Measurements from ENCODE around the gene RABL3. TPM values are rescaled to one million over a fixed set of nuclear protein-coding genes. Genes with fewer than 3 reads are reported as not detected.

RABL3 gene
- total RNA-seq, 1 donor from 2014 or later, result 12.6 TPM

- Mint-ChIP-seq H3K4me3 (ENCODE audit: unreplicated experiment) (no peak overlapping the region), H3K27ac (ENCODE audit: unreplicated experiment) (no peak overlapping the region), H3K27me3 (ENCODE audit: unreplicated experiment) (no peaks in the 10 kb centered on the region), H3K4me1 (ENCODE audit: low read depth, unreplicated experiment) (no peaks in the 10 kb centered on the region), H3K36me3 (ENCODE audit: unreplicated experiment) (peaks cover 18% of the 10 kb centered on the region), H3K9me3 (ENCODE audit: unreplicated experiment) (peaks cover 6% of the 10 kb centered on the region)
- TF ChIP-seq CTCF (IDR thresholded peaks at IDR 0.05; ENCODE audit: partially characterized antibody, unreplicated experiment), result no peak
- no peak for DNase-seq
Observed at GRCh38 chr3:120659834-120660233, 82.5 kb downstream of the RABL3 start.

- H3K4me3 Mint-ChIP-seq (ENCODE audit: unreplicated experiment), result no peak overlapping the region
- H3K9me3 Mint-ChIP-seq (ENCODE audit: unreplicated experiment), result peaks cover 6% of the 10 kb centered on the region
- TF ChIP-seq CTCF (IDR thresholded peaks at IDR 0.05; ENCODE audit: partially characterized antibody, unreplicated experiment), result no peak
- no peaks in the 10 kb centered on the region for H3K27me3 Mint-ChIP-seq (ENCODE audit: unreplicated experiment)
- peaks cover 18% of the 10 kb centered on the region for H3K36me3 Mint-ChIP-seq (ENCODE audit: unreplicated experiment)
- DNase-seq, result no peak
- no peak overlapping the region for H3K27ac Mint-ChIP-seq (ENCODE audit: unreplicated experiment)
- H3K4me1 Mint-ChIP-seq (ENCODE audit: low read depth, unreplicated experiment), result no peaks in the 10 kb centered on the region
Observed at GRCh38 chr3:120659285-120659684, 83.0 kb downstream of the RABL3 start.

GRCh38 chr3:120652896-120653545, 89.3 kb downstream of the RABL3 start:
- Mint-ChIP-seq H3K27me3 (ENCODE audit: unreplicated experiment) (no peaks in the 10 kb centered on the region), H3K4me3 (ENCODE audit: unreplicated experiment) (no peak overlapping the region), H3K27ac (ENCODE audit: unreplicated experiment) (peak overlapping the region; percentile 48), H3K4me1 (ENCODE audit: low read depth, unreplicated experiment) (peaks cover 17% of the 10 kb centered on the region), H3K9me3 (ENCODE audit: unreplicated experiment) (peaks cover 6% of the 10 kb centered on the region), H3K36me3 (ENCODE audit: unreplicated experiment) (peaks cover 6% of the 10 kb centered on the region)
- no peak for TF ChIP-seq CTCF (IDR thresholded peaks at IDR 0.05; ENCODE audit: partially characterized antibody, unreplicated experiment)
- no peak for DNase-seq

- Mint-ChIP-seq H3K27me3 (ENCODE audit: unreplicated experiment) (no peaks in the 10 kb centered on the region), H3K4me3 (ENCODE audit: unreplicated experiment) (peak overlapping the region; percentile 32), H3K9me3 (ENCODE audit: unreplicated experiment) (peaks cover 5% of the 10 kb centered on the region), H3K36me3 (ENCODE audit: unreplicated experiment) (no peaks in the 10 kb centered on the region), H3K4me1 (ENCODE audit: low read depth, unreplicated experiment) (peaks cover 17% of the 10 kb centered on the region), H3K27ac (ENCODE audit: unreplicated experiment) (peak overlapping the region; percentile 75)
- peak; percentile 40 for DNase-seq
- no peak for TF ChIP-seq CTCF (IDR thresholded peaks at IDR 0.05; ENCODE audit: partially characterized antibody, unreplicated experiment)
Observed at GRCh38 chr3:120652281-120652680, 90.0 kb downstream of the RABL3 start.

- no peak overlapping the region for H3K4me3 Mint-ChIP-seq (ENCODE audit: unreplicated experiment)
- peaks cover 5% of the 10 kb centered on the region for H3K9me3 Mint-ChIP-seq (ENCODE audit: unreplicated experiment)
- no peaks in the 10 kb centered on the region for H3K36me3 Mint-ChIP-seq (ENCODE audit: unreplicated experiment)
- no peak for TF ChIP-seq CTCF (IDR thresholded peaks at IDR 0.05; ENCODE audit: partially characterized antibody, unreplicated experiment)
- DNase-seq, result no peak
- H3K27me3 Mint-ChIP-seq (ENCODE audit: unreplicated experiment), result no peaks in the 10 kb centered on the region
- no peak overlapping the region for H3K27ac Mint-ChIP-seq (ENCODE audit: unreplicated experiment)
- peaks cover 27% of the 10 kb centered on the region for H3K4me1 Mint-ChIP-seq (ENCODE audit: low read depth, unreplicated experiment)
Observed at GRCh38 chr3:120650311-120650710, 92.0 kb downstream of the RABL3 start.
